ENCODE results near the gene PURA.
A peak's percentile ranks its signal among the peaks of the same experiment; 100 is the strongest.

The PURA gene

GRCh38 chr5:140142856-140143255 lies 28.9 kb downstream of the PURA start:
- Histone ChIP-seq H3K4me3 (ENCODE audit: low read depth, low read length) (no peak overlapping the region), H3K9ac (ENCODE audit: low read depth, low read length) (no peak overlapping the region), H3K9me3 (ENCODE audit: control insufficient read depth, insufficient read depth, low read length) (no peaks in the 10 kb centered on the region), H3K27me3 (ENCODE audit: control insufficient read depth, insufficient read depth, low read length) (peaks cover 41% of the 10 kb centered on the region), H3K4me1 (ENCODE audit: control insufficient read depth, insufficient read depth, low read length) (no peaks in the 10 kb centered on the region), H3K36me3 (ENCODE audit: control insufficient read depth, insufficient read depth, low read length) (no peaks in the 10 kb centered on the region)

- peaks cover 47% of the 10 kb centered on the region for H3K27me3 ChIP-seq (ENCODE audit: control insufficient read depth, insufficient read depth, low read length)
- H3K9me3 ChIP-seq (ENCODE audit: control insufficient read depth, insufficient read depth, low read length) = no peaks in the 10 kb centered on the region
- no peaks in the 10 kb centered on the region for H3K36me3 ChIP-seq (ENCODE audit: control insufficient read depth, insufficient read depth, low read length)
- H3K9ac ChIP-seq (ENCODE audit: low read depth, low read length) = no peak overlapping the region
- H3K4me1 ChIP-seq (ENCODE audit: control insufficient read depth, insufficient read depth, low read length) = no peaks in the 10 kb centered on the region
- H3K4me3 ChIP-seq (ENCODE audit: low read depth, low read length) = no peak overlapping the region
Measured at GRCh38 chr5:140143521-140144258, 29.8 kb downstream of the PURA start.

- Histone ChIP-seq H3K9ac (ENCODE audit: low read depth, low read length) (no peak overlapping the region), H3K9me3 (ENCODE audit: control insufficient read depth, insufficient read depth, low read length) (no peaks in the 10 kb centered on the region), H3K27me3 (ENCODE audit: control insufficient read depth, insufficient read depth, low read length) (peaks cover 51% of the 10 kb centered on the region), H3K4me3 (ENCODE audit: low read depth, low read length) (peak overlapping the region; percentile 32), H3K4me1 (ENCODE audit: control insufficient read depth, insufficient read depth, low read length) (no peaks in the 10 kb centered on the region), H3K36me3 (ENCODE audit: control insufficient read depth, insufficient read depth, low read length) (no peaks in the 10 kb centered on the region)
Measured at GRCh38 chr5:140145256-140145655, 31.3 kb downstream of the PURA start.

DNA sequence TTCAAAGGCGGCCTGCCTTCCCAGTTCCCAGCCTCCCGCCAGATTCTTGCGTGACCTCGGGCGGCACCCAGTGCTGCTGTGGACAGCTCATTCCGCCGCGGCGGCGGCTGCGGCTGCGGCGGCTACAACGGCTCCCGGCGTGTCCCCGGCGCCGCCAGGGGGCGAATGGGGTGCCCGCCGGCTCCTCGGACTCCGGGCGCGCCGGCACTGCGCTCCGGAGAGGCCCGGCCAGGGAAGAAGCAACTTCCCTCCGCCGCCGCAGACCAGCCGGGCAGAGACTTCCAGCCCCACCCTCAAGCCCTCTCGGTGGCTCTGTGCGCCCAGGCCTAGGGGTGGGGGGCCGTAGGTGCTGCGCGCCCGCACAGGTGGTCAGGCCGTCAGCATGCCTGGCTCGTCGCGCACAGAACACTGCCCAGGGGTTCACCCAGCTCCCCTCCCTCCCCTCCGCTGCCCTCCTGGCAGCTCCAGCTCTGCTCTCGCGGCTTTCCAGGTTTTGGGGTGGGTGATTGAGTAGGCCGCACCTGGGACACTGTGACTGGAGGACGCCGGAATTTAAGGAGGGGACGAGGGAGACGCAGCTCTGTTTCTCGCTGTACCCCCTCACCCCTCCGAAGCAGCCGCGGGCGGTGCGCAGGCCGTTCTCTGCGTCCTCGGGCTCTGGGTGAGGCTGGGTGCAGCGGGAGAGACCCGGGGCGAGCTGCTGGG lies 32.1 kb downstream of the PURA start:
- no peaks in the 10 kb centered on the region for H3K9me3 ChIP-seq (ENCODE audit: control insufficient read depth, insufficient read depth, low read length)
- H3K36me3 ChIP-seq (ENCODE audit: control insufficient read depth, insufficient read depth, low read length) = no peaks in the 10 kb centered on the region
- peaks cover 55% of the 10 kb centered on the region for H3K27me3 ChIP-seq (ENCODE audit: control insufficient read depth, insufficient read depth, low read length)
- no peak overlapping the region for H3K9ac ChIP-seq (ENCODE audit: low read depth, low read length)
- H3K4me3 ChIP-seq (ENCODE audit: low read depth, low read length) = peak overlapping the region; percentile 70
- H3K4me1 ChIP-seq (ENCODE audit: control insufficient read depth, insufficient read depth, low read length) = no peaks in the 10 kb centered on the region

- Histone ChIP-seq H3K36me3 (ENCODE audit: control insufficient read depth, insufficient read depth, low read length) (no peaks in the 10 kb centered on the region), H3K4me3 (ENCODE audit: low read depth, low read length) (peak overlapping the region; percentile 70), H3K9me3 (ENCODE audit: control insufficient read depth, insufficient read depth, low read length) (no peaks in the 10 kb centered on the region), H3K27me3 (ENCODE audit: control insufficient read depth, insufficient read depth, low read length) (peaks cover 60% of the 10 kb centered on the region), H3K4me1 (ENCODE audit: control insufficient read depth, insufficient read depth, low read length) (no peaks in the 10 kb centered on the region), H3K9ac (ENCODE audit: low read depth, low read length) (no peak overlapping the region)
Measured at GRCh38 chr5:140146523-140146842, 32.6 kb downstream of the PURA start.

GRCh38 chr5:140147460-140147859 lies 33.6 kb downstream of the PURA start:
- H3K36me3 ChIP-seq (ENCODE audit: control insufficient read depth, insufficient read depth, low read length) = no peaks in the 10 kb centered on the region
- peaks cover 67% of the 10 kb centered on the region for H3K27me3 ChIP-seq (ENCODE audit: control insufficient read depth, insufficient read depth, low read length)
- no peak overlapping the region for H3K4me3 ChIP-seq (ENCODE audit: low read depth, low read length)
- H3K9ac ChIP-seq (ENCODE audit: low read depth, low read length) = no peak overlapping the region
- H3K4me1 ChIP-seq (ENCODE audit: control insufficient read depth, insufficient read depth, low read length) = peaks cover 4% of the 10 kb centered on the region
- H3K9me3 ChIP-seq (ENCODE audit: control insufficient read depth, insufficient read depth, low read length) = no peaks in the 10 kb centered on the region

DNA sequence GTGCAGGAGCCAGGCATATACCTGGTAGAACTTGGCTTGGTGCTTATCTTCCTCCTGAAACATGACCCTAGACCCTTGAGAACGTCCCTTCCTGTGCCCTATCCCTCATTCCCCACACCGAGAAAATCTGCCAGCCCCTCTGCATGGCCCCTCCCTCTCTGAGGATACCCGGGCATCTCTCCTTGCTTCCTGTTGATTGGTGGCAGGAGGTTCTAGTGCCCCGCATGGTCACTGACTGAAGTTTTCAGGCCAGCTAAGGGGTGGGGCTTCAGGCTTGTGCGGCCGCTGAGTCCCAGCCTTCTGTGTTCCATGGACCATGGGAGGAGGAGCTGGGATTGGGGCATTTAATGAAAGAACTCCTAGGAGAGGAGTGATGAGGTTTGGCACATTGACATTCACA lies 34.6 kb downstream of the PURA start:
- H3K36me3 ChIP-seq (ENCODE audit: control insufficient read depth, insufficient read depth, low read length) = no peaks in the 10 kb centered on the region
- no peak overlapping the region for H3K9ac ChIP-seq (ENCODE audit: low read depth, low read length)
- H3K9me3 ChIP-seq (ENCODE audit: control insufficient read depth, insufficient read depth, low read length) = no peaks in the 10 kb centered on the region
- H3K4me3 ChIP-seq (ENCODE audit: low read depth, low read length) = no peak overlapping the region
- peaks cover 68% of the 10 kb centered on the region for H3K27me3 ChIP-seq (ENCODE audit: control insufficient read depth, insufficient read depth, low read length)
- H3K4me1 ChIP-seq (ENCODE audit: control insufficient read depth, insufficient read depth, low read length) = peaks cover 8% of the 10 kb centered on the region

DNA sequence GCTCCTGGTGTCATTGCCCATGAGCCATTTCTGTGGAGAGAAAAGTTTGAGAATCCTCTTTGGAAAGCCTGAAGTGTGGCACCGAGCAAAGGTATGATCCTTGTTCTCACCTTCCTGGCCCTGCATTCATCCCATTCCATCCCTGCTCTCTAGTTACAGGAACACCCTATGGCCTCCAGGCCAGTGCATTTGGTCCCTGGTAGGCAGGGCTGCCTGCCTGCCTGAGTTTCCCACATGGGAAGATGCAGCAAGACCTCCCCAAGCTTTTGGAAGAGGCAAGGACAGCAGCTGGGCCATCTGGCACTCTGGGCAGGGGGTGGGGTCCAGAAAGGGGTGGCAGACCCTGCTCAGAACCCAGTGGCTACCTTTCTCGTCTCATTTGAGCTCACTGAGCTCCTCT lies 36.3 kb downstream of the PURA start:
- Histone ChIP-seq H3K9ac (ENCODE audit: low read depth, low read length) (no peak overlapping the region), H3K36me3 (ENCODE audit: control insufficient read depth, insufficient read depth, low read length) (no peaks in the 10 kb centered on the region), H3K27me3 (ENCODE audit: control insufficient read depth, insufficient read depth, low read length) (peaks cover 69% of the 10 kb centered on the region), H3K4me3 (ENCODE audit: low read depth, low read length) (no peak overlapping the region), H3K9me3 (ENCODE audit: control insufficient read depth, insufficient read depth, low read length) (no peaks in the 10 kb centered on the region), H3K4me1 (ENCODE audit: control insufficient read depth, insufficient read depth, low read length) (peaks cover 11% of the 10 kb centered on the region)

DNA sequence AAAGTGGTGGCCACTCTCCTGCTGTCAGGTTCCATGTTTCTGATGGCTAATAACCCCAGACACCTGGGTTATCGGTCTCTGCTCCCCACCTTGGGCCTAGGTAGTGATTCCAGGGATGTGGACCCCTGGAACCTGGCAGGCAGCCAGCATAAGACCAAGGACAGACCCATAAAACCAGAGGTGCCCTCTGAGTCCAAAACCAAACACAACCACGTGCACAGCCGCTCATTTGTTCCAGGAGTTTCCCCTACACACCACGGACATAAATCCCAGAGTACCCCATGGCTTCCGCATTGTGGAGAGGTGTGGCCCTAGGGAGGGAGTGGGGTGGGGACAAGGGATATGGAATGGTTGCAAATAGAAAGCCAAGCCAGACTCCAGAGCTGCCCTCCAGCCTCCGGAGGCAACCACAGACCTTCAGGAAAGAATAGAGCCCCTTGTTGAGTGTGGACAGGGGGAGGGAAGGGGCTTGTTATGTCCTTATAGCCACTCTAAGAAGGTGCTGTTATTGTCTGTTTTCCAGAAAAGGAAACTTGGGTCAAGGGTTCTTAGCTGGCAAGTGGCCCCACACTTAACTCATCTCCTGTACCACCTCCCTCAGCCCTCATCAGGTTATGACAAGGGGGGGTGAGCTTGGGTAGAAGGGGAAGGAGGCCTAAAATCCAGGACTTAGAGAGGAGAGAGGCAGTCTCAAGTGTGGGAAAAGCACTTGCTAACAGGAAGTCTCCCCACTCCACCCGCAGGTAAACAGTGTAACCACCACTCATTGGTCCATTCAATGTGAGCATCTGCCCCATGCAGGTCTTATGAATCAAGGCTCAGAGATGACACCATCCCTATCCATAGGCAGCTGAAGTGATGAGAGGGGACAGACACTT lies 37.5 kb downstream of the PURA start:
- H3K27me3 ChIP-seq (ENCODE audit: control insufficient read depth, insufficient read depth, low read length) = peaks cover 58% of the 10 kb centered on the region
- H3K9me3 ChIP-seq (ENCODE audit: control insufficient read depth, insufficient read depth, low read length) = no peaks in the 10 kb centered on the region
- no peak overlapping the region for H3K9ac ChIP-seq (ENCODE audit: low read depth, low read length)
- peaks cover 11% of the 10 kb centered on the region for H3K4me1 ChIP-seq (ENCODE audit: control insufficient read depth, insufficient read depth, low read length)
- no peaks in the 10 kb centered on the region for H3K36me3 ChIP-seq (ENCODE audit: control insufficient read depth, insufficient read depth, low read length)
- H3K4me3 ChIP-seq (ENCODE audit: low read depth, low read length) = no peak overlapping the region

- no peaks in the 10 kb centered on the region for H3K9me3 ChIP-seq (ENCODE audit: control insufficient read depth, insufficient read depth, low read length)
- H3K4me3 ChIP-seq (ENCODE audit: low read depth, low read length) = peak overlapping the region; percentile 13
- no peaks in the 10 kb centered on the region for H3K36me3 ChIP-seq (ENCODE audit: control insufficient read depth, insufficient read depth, low read length)
- H3K27me3 ChIP-seq (ENCODE audit: control insufficient read depth, insufficient read depth, low read length) = peaks cover 49% of the 10 kb centered on the region
- H3K4me1 ChIP-seq (ENCODE audit: control insufficient read depth, insufficient read depth, low read length) = peaks cover 14% of the 10 kb centered on the region
- no peak overlapping the region for H3K9ac ChIP-seq (ENCODE audit: low read depth, low read length)
Measured at GRCh38 chr5:140152022-140152999, 38.4 kb downstream of the PURA start.

- peaks cover 14% of the 10 kb centered on the region for H3K4me1 ChIP-seq (ENCODE audit: control insufficient read depth, insufficient read depth, low read length)
- H3K4me3 ChIP-seq (ENCODE audit: low read depth, low read length) = no peak overlapping the region
Measured at GRCh38 chr5:140153255-140153654, 39.3 kb downstream of the PURA start.

More at GRCh38 chr5:140153255-140153654, 39.3 kb downstream of the PURA start:
- H3K36me3 ChIP-seq (ENCODE audit: control insufficient read depth, insufficient read depth, low read length) = no peaks in the 10 kb centered on the region
- no peak overlapping the region for H3K9ac ChIP-seq (ENCODE audit: low read depth, low read length)
- no peaks in the 10 kb centered on the region for H3K9me3 ChIP-seq (ENCODE audit: control insufficient read depth, insufficient read depth, low read length)
- peaks cover 40% of the 10 kb centered on the region for H3K27me3 ChIP-seq (ENCODE audit: control insufficient read depth, insufficient read depth, low read length)
